NCI-H2196 (cell line): ENCODE data around the gene MYO3B.
A peak's percentile ranks its signal among the peaks of the same experiment; 100 is the strongest.

Experiments
- DNase-seq: peaks from one replicate; lab custom pipeline; 2025; ENCODE audit not compliant: unreplicated experiment; lab: John Stamatoyannopoulos, UW

MYO3B gene

DNA sequence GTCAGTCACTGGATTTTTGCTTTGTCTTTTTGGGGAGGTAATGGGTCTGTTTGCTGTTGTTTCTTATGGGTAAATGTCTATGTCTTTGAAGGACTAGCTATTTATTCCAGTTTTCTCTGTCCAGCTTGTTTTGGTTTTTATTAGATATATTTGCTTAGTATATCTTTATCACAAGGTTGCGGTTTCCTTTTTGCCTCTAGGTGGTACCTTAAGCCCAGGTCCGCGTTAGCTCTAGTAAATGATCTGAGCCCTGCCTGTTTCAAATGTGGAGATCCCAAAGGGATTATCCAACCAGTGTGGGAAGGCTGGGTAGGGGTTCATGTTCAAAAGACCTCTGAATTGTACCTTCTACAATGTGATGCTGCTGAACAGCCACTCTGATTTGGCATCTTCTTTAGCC lies 114.5 kb downstream of the MYO3B start:
- no peak for DNase-seq

DNA sequence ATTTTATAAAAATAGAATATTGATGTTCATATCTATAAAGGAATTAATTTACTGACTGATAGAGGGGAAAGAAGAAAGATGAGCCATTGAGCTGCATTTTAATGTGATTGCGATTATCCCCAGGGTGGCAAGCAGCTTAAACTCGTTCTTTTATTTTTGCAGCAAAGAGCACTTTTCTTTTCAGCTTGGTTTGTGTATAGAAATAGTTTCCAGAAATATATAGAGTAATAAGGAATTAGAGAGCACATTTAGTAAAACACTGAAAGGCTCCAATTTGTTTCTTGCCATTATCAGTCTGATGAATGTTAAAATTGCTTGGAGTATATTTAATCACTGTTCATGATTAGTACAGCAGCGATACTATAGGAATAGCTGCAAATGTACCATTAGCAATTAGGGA lies 119.5 kb downstream of the MYO3B start:
- DNase-seq, result no peak

DNA sequence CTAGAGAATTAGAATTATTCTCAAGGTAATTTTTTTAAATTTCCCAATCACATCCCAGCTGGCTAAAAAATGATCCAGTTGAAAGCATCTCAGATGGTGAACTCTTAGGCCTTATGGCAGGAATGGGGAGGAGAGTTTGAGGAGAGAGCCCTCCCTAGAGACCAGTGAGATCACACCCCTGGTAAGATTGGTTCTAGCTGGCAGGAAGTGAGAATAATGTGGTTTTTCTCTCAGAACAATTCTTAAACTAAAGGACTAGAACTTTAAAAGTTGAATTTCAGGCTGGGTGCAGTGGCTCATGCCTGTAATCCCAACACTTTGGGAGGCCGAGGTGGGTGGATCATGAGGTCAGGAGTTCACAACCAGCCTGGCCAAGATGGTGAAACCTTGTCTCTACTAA lies 120.2 kb downstream of the MYO3B start:
- DNase-seq, result no peak

DNA sequence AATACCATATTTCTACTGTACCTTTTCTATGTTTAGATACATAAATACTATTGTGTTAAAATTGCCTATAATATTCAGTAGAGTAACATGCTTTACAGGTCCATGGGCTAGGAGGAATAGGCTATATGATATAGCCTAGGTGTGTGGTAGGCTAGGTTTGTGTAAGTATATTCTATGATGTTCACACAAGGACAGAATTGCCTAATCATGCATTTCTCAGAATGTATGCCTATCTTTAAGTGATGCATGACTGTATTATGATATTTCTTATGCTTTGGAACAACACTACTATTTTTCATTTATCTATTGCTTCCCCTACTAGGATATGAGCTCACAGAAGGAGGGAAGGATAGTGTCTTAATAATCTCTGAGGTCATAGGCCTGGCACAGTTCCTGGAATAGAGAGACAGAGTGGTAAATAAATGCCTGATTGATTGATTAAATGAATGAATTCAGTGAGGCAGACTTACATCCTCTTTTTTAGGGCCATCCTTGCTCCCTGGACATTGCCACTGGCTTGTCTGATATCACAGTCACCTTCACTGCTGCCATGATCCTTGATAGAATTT lies 121.0 kb downstream of the MYO3B start:
- DNase-seq, result no peak

DNA sequence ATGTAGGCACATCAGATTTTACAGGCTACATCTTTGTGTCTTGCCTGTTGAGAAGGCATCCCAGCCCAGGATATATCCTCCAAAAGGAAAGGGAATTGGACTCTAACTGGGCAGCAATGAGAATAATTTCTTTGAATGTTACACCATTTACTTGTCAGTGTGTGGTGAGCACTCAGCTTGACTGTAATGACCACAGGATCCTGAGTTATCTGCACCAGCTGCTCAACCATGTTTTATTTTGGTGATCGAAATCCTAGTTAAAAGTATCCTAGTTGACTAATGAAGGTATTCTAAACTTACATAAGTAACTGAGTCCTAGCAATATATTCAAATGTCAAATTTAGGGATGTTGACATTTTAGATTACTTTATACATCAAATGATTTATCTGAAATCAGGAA lies 123.0 kb downstream of the MYO3B start:
- DNase-seq, result no peak

DNA sequence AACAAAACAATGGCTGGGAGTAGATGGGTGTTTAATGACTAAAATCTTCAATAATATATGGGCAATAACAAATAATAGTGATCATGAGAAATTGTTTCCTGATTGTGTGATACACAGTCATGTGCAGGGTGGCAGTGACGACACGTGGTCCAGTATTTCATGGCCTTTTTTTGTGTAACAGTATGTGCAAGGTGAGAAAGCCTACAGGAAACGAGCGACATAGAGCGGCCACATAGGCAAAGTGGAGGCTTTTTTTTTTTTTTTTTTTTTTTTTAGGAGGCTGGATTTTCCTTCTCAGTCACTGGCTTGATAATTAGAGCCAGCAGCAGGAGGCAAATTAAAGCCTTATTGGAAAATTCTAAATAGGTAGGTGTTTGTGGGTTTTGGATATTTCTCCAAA lies 123.7 kb downstream of the MYO3B start:
- no peak for DNase-seq

DNA sequence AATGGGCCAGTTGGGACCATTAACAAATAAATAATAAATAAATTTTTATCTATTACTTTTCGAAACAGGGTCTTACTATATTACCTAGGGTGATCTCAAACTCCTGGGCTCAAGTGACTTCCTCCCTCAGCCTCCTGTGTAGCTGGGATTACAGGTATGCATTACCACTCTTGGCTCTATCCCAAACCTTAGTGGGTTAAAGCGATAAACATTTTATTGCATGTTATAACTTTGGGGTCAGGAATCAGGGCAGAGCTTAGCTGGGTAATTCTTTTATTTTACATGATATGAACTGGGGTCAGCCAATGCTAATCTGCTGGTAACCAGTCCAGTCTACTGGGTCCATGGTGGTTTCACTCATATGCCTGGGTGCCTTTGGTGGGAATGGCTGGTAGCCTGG lies 127.8 kb downstream of the MYO3B start:
- no peak for DNase-seq

DNA sequence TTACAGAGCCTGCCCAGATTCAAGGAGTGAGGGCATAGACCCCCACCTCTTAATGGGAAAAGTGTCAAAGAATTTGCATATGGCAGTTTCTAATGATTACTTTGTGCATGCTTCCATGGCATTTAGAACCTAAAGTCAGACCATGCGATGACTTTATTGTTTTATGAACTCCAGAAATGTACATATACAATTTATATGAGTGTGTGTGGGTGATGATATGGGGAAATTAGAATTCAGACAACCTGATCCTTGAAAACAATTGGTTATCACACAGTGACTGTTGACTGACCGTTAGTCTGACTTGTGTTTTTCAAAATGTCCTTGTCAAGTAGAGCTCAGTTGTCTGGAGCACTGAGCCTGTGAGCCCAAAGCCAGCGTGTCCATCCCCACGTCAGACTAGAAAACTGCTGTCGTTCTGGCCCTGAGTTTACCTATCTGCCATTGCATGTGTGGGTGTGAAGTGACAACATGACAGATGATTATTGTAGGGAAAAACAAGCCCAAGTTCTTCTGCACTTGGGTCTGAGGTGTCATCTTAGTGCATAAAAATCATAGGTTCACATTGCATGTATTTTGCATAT lies 128.4 kb downstream of the MYO3B start:
- DNase-seq, result no peak

DNA sequence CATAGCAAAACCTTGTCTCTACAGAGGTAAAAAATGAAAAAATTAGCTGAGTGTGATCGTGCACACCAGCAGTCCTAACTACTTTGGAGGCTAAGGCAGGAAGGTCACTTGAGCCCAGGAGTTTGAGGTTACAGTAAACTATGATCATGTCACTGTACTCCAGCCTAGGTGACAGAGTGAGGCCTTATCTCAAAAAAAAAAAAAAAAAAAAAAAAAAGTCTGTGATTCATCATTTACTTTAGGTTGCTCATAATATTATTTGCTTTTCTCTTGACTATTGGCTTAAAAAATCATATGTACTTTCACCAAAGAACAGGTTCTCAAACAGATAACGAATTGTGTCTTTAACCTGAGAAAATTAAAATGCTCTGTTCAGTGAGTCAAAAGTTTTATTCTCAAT lies 129.1 kb downstream of the MYO3B start:
- DNase-seq, result no peak

DNA sequence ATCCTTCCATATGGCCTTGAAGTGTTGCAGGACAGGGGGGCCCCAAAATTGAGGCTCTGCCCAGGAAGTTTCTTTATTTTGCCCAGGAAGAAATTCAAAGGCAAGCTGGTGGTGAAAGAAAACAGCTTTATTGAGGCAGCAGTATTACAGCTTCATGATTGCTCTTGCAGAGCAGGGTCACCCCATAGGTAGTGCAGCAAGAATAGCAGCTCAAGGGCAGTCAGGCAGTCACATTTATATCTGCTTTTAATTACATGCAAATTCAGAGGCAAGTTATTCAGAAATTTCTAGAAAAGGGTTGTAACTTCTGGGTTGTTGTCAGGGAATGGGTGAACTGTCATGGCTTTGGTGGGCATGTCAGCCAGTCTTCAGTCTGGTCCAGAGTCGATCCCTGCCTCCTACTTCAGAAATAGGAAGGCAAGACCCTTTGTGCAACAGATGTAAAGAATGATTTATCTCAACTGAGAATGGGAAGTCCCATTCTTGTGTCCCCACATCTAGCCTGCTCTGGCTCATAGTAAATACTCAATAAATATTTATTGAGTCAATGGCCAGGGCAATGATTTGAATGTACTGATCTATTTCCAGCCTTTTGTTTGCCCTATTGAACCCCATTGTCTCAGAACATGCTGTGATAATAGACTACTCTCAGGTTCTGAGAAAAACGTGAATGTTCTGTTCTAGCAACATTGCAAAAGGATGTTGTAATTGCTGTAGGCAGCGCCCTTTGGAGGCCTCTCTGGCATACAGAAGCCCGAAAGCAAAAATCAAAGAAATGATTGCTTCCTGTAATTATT lies 129.8 kb downstream of the MYO3B start:
- no peak for DNase-seq

DNA sequence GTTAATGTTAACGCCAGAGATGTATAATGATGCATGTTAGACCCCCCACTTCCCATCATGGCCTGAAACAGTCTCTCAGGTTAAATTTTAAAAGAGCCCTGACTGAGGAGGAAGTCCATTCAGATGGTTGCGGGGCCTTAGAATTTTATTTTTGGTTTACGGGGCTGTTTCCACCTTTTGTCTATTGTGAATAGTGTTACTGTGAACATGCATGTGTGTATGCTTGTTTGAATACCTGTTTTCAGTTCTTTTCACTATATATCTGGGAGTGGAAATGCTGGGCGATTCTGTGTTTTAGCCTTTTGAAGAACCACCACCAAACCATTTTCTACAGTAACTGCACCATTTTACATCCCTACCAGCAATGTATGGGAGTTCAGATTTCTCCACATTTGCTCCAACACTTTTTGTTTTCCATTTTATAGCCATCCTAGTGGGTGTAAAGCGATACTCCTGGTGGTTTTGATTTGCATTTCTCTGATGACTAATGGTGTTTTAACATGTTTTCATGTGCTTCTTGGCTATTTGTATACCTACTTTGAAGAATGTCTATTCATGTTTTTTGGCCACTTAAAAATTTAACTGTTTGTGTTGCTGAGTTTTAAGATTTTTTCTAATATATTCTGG lies 133.0 kb downstream of the MYO3B start:
- no peak for DNase-seq

DNA sequence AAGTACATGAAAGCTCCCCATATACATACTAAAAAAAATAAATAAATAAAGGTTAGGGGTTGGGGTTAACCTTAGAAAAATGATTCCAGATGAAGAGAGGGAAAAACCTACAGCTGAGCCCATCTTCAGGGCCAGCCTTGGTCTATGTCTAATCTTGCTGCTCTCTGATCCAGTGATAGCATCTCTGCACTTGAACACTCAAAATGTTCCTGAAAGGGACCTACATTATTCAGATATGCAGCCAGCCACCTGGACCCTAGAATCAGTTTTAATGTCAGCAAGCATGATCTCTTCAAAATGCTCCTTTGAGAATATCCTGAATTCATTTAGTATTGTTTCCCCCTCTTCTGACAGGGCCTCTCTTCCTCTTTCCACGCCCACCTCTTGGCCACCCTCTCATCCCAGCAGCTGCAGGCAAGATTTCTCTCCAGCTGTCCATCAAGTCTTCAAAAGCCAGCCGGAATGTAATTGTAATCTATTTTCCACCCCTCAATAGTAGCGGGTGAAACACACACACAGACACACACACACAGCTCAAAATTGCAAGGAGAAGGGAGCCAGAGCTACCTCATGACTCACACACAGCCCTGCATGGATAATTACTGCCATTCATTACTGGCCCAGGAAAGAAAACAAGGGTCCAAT lies 135.5 kb downstream of the MYO3B start:
- no peak for DNase-seq

DNA sequence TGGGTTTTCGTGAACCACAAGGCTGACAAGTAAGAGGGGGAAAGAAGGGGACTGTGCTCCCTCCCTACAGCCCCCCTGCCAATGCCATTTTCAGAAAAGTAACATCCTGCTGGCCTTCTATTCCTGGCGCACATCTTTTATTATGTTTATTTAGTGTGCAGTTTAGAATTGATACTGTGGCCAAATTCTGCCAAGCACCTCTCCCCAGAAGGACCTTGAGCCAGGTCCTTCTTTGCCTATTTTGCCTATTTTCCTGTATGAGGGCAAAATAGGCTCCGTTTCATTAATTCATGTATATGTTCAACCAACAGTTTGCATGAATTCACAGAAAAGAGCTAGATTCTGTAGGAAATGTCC lies 136.0 kb downstream of the MYO3B start:
- DNase-seq, result peak; percentile 3

DNA sequence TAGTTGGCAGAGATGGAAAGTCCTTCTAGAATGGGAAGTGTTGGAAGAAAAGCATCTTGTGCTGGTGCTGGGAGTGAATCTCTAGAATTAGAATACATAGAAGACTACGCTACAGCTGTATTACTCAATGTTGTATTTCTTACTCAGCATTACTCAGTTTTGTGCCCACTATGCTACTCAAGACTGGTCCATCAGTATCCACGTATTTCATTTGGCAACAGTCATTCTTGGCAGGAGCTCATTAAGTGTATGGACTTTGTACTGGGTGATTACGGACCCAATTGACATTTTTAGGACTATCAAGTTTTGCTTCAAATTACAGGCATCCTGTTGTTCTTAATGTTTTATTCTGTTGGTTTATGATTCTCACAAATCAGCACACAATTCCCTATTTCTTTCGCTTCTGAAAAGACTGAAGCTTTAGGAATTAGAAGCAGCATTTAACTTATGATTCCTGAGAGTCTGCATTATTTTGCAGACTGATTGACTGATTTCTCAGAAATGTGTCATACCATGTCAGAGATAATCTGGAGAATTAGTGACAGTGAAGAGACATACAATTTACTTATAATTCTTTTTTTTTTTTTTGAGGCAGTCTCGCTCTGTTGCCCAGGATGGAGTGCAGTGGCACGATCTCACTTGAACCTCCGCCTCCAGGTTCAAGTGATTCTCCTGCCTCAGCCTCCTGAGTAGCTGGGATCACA lies 136.9 kb downstream of the MYO3B start:
- DNase-seq, result no peak

DNA sequence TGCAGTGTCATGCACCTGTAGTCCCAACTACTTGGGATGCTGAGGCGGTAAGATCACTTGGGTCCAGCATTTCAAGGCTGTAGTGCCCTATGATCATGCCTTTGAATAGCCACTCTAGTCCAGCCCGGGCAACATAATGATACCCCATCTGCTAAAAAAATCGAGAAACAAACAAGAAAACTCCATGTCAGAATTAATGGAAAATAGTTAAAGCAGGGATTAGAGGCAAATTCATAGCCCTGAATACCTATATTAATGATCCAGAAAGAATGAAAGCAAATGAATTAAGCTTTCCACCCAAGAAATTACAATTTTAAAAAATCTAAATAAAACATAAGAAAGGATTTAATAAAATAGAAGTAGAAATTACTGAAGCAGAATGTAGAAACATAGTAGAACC lies 143.0 kb downstream of the MYO3B start:
- no peak for DNase-seq

DNA sequence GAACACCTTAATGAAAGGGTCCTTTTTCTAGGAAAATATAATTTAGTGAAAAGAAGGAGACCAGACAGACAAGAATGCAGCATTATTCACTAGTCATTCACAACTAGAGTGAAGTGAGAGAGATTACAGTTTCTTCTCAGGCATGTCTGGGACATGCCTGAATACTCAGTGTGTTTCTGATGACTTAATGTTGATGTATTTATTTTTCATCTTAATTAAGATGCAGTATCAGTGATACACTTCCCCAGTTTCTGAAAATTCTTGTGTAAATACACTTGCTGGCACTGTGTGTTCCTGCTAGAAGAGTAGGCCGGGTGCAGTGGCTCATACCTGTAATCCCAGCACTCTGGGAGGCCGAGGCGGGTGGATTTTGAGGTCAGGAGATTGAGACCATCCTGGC lies 143.6 kb downstream of the MYO3B start:
- DNase-seq, result no peak

DNA sequence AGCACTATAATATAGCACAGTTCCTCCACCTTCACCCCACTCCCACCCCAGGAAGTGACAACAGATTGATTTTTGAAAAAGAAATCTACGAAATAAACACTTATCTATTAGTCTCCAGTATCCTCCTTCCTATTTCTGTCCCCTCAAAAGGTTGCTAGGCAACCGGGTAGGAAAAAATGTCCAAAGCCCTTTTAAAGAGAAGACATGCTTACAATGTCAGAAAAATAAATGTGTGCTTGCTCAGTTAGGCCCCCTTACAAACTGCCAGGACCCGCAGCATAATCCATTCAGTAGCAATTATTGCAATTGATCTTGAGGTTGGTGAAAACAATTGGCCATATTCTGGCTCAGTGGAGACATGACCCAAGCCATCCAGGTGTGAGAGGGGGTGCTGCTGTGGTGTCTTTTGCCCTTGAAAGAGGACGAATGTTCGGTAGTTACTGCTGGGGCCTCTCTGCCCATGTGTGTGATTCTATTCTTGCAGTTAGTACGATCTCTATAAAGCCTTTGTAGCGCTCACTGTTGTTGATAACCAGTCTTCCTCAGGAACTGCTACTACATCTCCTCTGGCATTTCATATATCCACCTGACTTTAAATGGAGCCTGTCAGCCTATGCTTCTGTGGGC lies 144.3 kb downstream of the MYO3B start:
- no peak for DNase-seq

DNA sequence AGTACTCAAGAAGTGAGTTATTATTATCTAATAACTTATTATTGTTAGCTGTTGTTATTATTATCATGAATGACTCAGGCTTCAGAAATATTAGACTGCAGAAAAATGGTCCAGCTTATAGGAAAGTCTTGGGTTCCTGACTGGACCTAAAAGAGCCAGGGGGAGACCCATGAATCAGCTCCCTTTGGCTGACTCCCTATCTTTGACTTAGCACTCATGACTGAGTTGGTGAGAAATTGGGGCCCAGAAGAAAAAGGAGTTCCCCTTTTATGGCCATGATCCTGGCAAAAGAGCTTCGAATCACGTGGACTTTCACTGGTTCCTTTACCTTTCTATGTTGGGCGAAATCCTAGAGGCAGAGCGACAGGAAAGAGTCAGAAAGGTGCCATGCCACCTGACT lies 145.8 kb downstream of the MYO3B start:
- no peak for DNase-seq

DNA sequence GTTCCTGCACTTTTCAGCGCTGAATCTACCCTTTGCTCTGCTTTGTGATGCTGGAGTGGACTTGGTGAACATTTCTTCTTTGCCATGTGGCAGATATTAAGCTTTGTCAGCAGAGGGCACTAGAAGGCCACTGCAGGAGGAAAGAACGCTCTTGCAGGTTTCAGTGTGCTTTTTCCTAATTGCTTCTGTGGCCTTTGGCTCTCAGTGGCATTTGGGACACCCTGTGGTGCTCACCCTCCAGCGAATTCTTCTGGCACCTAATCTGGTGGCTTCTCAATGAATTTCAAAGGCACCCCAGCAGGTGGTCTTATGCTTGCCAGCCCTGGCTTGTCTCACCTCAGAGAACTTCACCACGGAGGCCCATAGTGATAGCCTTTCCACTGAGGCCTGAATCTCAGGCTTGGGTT lies 146.7 kb downstream of the MYO3B start:
- peak; percentile 52 for DNase-seq

DNA sequence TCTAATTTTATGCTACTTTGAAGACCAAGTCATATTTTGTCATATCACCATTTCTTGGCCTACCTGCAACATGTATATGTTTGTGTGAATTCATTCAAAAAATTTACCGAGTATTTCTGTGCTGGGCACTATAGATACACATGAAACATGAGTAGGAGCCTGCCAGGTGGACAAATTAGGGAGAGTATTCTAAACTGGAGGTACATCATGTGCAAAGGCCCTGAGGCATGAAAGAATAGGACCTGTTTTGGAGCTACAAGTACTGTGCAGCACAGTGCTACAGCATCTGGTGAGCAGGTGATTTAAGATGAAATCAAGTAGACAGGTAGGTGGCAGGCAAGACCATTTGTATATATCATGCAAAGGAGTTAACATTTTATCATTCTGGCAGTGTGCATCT lies 152.9 kb downstream of the MYO3B start:
- DNase-seq, result no peak
